Measurements from ENCODE around the gene MIER1.
"Not testable (repeated sequence)": the region's sequence is repeated elsewhere in the genome, so short reads cannot be mapped to it uniquely, and the experiment has no call there.

MIER1 gene

GRCh38 chr1:66893712-66894111 is 31.1 kb upstream of the MIER1 start:
- Histone ChIP-seq H2AFZ (ENCODE audit: low read depth) (no peak overlapping the region), H4K20me1 (ENCODE audit: insufficient read depth) (no peaks in the 10 kb centered on the region), H3K27ac (no peak overlapping the region), H3K9ac (no peak overlapping the region), H3K79me2 (ENCODE audit: insufficient read depth, low read depth) (no peaks in the 10 kb centered on the region), H3K4me1 (ENCODE audit: low read depth, poor library complexity, severe bottlenecking) (no peaks in the 10 kb centered on the region), H3K4me3 (IDR thresholded peaks at IDR 0.05; ENCODE audit: insufficient read depth, low read depth, low read length) (no peak overlapping the region), H3K27me3 (ENCODE audit: insufficient read depth, low read depth) (no peaks in the 10 kb centered on the region), H3K4me2 (no peak overlapping the region), H3K36me3 (ENCODE audit: insufficient read depth) (no peaks in the 10 kb centered on the region)
- no peak for TF ChIP-seq CTCF (conservative IDR thresholded peaks at IDR 0.05; ENCODE audit: low read depth, low read length)

- not testable (repeated sequence) for H3K36me3 ChIP-seq (ENCODE audit: insufficient read depth); H4K20me1 ChIP-seq (ENCODE audit: insufficient read depth); H3K4me3 ChIP-seq (IDR thresholded peaks at IDR 0.05; ENCODE audit: insufficient read depth, low read depth, low read length); H3K4me1 ChIP-seq (ENCODE audit: low read depth, poor library complexity, severe bottlenecking); H3K9ac ChIP-seq; H3K79me2 ChIP-seq (ENCODE audit: insufficient read depth, low read depth); H3K27ac ChIP-seq; H2AFZ ChIP-seq (ENCODE audit: low read depth); H3K4me2 ChIP-seq; H3K27me3 ChIP-seq (ENCODE audit: insufficient read depth, low read depth)
Observed at GRCh38 chr1:66915203-66915602, 9.6 kb upstream of the MIER1 start.

GRCh38 chr1:66916320-66916719 is 8.5 kb upstream of the MIER1 start:
- H3K4me2 ChIP-seq, result no peak overlapping the region
- H3K9ac ChIP-seq, result no peak overlapping the region
- no peak for TF ChIP-seq CTCF (conservative IDR thresholded peaks at IDR 0.05; ENCODE audit: low read depth, low read length)
- H3K27me3 ChIP-seq (ENCODE audit: insufficient read depth, low read depth), result no peaks in the 10 kb centered on the region
- no peaks in the 10 kb centered on the region for H4K20me1 ChIP-seq (ENCODE audit: insufficient read depth)
- H3K4me1 ChIP-seq (ENCODE audit: low read depth, poor library complexity, severe bottlenecking), result no peaks in the 10 kb centered on the region
- H2AFZ ChIP-seq (ENCODE audit: low read depth), result no peak overlapping the region
- no peaks in the 10 kb centered on the region for H3K79me2 ChIP-seq (ENCODE audit: insufficient read depth, low read depth)
- no peak overlapping the region for H3K27ac ChIP-seq
- H3K36me3 ChIP-seq (ENCODE audit: insufficient read depth), result no peaks in the 10 kb centered on the region
- no peak overlapping the region for H3K4me3 ChIP-seq (IDR thresholded peaks at IDR 0.05; ENCODE audit: insufficient read depth, low read depth, low read length)

- Histone ChIP-seq H3K36me3 (ENCODE audit: insufficient read depth) (no peaks in the 10 kb centered on the region), H3K4me1 (ENCODE audit: low read depth, poor library complexity, severe bottlenecking) (peaks cover 1% of the 10 kb centered on the region), H3K27me3 (ENCODE audit: insufficient read depth, low read depth) (no peaks in the 10 kb centered on the region), H4K20me1 (ENCODE audit: insufficient read depth) (no peaks in the 10 kb centered on the region), H3K27ac (no peak overlapping the region), H2AFZ (ENCODE audit: low read depth) (no peak overlapping the region), H3K4me2 (no peak overlapping the region), H3K79me2 (ENCODE audit: insufficient read depth, low read depth) (no peaks in the 10 kb centered on the region), H3K4me3 (IDR thresholded peaks at IDR 0.05; ENCODE audit: insufficient read depth, low read depth, low read length) (no peak overlapping the region), H3K9ac (no peak overlapping the region)
- TF ChIP-seq CTCF (conservative IDR thresholded peaks at IDR 0.05; ENCODE audit: low read depth, low read length), result no peak
Observed at GRCh38 chr1:66917476-66917875, 7.3 kb upstream of the MIER1 start.

GRCh38 chr1:66919063-66919462 is 5.7 kb upstream of the MIER1 start:
- Histone ChIP-seq H3K79me2 (ENCODE audit: insufficient read depth, low read depth) (peaks cover 13% of the 10 kb centered on the region), H3K36me3 (ENCODE audit: insufficient read depth) (no peaks in the 10 kb centered on the region), H4K20me1 (ENCODE audit: insufficient read depth) (no peaks in the 10 kb centered on the region), H3K27ac (no peak overlapping the region), H2AFZ (ENCODE audit: low read depth) (no peak overlapping the region), H3K27me3 (ENCODE audit: insufficient read depth, low read depth) (no peaks in the 10 kb centered on the region), H3K4me3 (IDR thresholded peaks at IDR 0.05; ENCODE audit: insufficient read depth, low read depth, low read length) (no peak overlapping the region), H3K4me2 (no peak overlapping the region), H3K4me1 (ENCODE audit: low read depth, poor library complexity, severe bottlenecking) (peaks cover 16% of the 10 kb centered on the region), H3K9ac (no peak overlapping the region)
- no peak for TF ChIP-seq CTCF (conservative IDR thresholded peaks at IDR 0.05; ENCODE audit: low read depth, low read length)

Data from KMS-11 (cell line).